Testis (tissue), 2 donors: ENCODE results near the gene RANBP3.

Experiments
- POLR2A ChIP-seq: fragments of 450-650 bp; IDR thresholded peaks from one replicate; pipeline ENCODE4 v1.6.1; 2017; ENCODE audit warnings: antibody characterized with exemption, mild to moderate bottlenecking, moderate library complexity
- TF ChIP-seq, protein P1 (sequence below), 3 experiments: fragments of 450-650 bp in 2 of 3; fragments of 200-600 bp in 1 of 3; sonication (generic) in 1 of 3; IDR thresholded peaks; one replicate each; pipeline ENCODE4 v1.5.1; 2016 to 2019; ENCODE audit warnings: antibody characterized with exemption in 3 of 3, mild to moderate bottlenecking in 2 of 3, moderate library complexity in 1 of 3

DNA sequence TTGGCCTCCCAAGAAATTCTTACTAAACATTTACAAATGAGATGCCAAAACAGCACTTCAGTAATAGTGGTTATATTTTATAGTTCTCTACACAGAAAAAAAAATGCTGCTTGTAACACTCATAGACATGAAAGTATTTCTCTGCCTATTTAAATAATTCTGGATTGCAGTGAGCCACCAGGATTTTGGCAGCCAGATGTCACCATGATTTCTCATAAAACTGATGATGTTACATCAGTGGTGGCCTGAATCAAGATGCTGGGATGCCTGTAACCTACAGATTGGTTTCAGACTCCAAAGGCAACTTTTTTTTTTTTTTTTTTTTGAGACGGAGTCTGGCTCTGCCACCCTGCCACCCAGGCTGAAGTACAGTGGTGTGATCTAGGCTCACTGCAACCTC lies 66.6 kb downstream of the RANBP3 start:
- TF ChIP-seq POLR2A, result no peak
- TF ChIP-seq, protein P1, sequence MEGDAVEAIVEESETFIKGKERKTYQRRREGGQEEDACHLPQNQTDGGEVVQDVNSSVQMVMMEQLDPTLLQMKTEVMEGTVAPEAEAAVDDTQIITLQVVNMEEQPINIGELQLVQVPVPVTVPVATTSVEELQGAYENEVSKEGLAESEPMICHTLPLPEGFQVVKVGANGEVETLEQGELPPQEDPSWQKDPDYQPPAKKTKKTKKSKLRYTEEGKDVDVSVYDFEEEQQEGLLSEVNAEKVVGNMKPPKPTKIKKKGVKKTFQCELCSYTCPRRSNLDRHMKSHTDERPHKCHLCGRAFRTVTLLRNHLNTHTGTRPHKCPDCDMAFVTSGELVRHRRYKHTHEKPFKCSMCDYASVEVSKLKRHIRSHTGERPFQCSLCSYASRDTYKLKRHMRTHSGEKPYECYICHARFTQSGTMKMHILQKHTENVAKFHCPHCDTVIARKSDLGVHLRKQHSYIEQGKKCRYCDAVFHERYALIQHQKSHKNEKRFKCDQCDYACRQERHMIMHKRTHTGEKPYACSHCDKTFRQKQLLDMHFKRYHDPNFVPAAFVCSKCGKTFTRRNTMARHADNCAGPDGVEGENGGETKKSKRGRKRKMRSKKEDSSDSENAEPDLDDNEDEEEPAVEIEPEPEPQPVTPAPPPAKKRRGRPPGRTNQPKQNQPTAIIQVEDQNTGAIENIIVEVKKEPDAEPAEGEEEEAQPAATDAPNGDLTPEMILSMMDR (IDR thresholded peaks at IDR 0.05), result no peak
